ENCODE measurements around the gene PRPF40B.

GRCh38 chr12:49672301-49673217 is 49.2 kb downstream of the PRPF40B start:
- no peak for TF ChIP-seq TBP (CRISPR knock-in tag; IDR thresholded peaks at IDR 0.05)
- no peak for TF ChIP-seq ZNF138 (CRISPR knock-in tag; IDR thresholded peaks at IDR 0.05; ENCODE audit: low read depth)
- TF ChIP-seq WIZ (CRISPR knock-in tag; IDR thresholded peaks at IDR 0.05) = no peak
- no peak for TF ChIP-seq ZNF232 (CRISPR knock-in tag; IDR thresholded peaks at IDR 0.05; ENCODE audit: borderline replicate concordance)
- TF ChIP-seq ZNF121 (CRISPR knock-in tag; IDR thresholded peaks at IDR 0.05) = no peak
- no peak for TF ChIP-seq EP300 (IDR thresholded peaks at IDR 0.05; ENCODE audit: low read depth in 2 of 2, low read length in 2 of 2)
- TF ChIP-seq EP300 (CRISPR knock-in tag; IDR thresholded peaks at IDR 0.05; ENCODE audit: borderline replicate concordance) = no peak
- TF ChIP-seq PLRG1 (conservative IDR thresholded peaks at IDR 0.05) = no peak
- TF ChIP-seq TGIF2 (CRISPR knock-in tag; IDR thresholded peaks at IDR 0.05) = no peak
- no peak for TF ChIP-seq ZNF317 (CRISPR knock-in tag; IDR thresholded peaks at IDR 0.05)
- no peak for TF ChIP-seq KDM2A (CRISPR knock-in tag; IDR thresholded peaks at IDR 0.05; ENCODE audit: borderline replicate concordance, low read depth)

Data from HepG2 (cell line).